ENCODE data around the gene CMTM8. TPM values are rescaled to one million over a fixed set of nuclear protein-coding genes. Genes with fewer than 3 reads are reported as not detected.

Gene CMTM8
- total and polyA plus RNA-seq, 10 of the 15 experiments (the other 5 are each of a cell fraction or from before 2014, with no cell fraction given) = 0.11 to 0.23 TPM; not detected in 8

DNA sequence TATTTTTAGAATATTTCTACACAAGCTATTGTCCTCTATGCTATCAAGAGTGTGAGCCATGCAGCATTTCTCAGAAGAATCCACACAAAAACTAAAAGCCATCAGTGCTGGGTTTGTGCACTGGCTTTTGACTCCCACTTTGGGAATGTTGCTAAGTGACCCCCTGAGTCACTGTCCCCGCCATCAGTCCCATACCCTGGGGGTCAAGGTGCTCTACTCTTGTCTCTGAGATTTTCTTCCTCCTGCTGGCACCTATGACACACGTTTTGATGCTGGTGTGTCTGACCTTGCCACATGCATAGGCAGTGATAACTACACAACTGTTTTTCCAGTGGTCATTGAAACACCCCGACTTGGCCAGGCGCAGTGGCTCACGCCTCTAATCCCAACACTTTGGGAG lies 173.0 kb downstream of the CMTM8 start (continued):
- TF ChIP-seq, protein P1, sequence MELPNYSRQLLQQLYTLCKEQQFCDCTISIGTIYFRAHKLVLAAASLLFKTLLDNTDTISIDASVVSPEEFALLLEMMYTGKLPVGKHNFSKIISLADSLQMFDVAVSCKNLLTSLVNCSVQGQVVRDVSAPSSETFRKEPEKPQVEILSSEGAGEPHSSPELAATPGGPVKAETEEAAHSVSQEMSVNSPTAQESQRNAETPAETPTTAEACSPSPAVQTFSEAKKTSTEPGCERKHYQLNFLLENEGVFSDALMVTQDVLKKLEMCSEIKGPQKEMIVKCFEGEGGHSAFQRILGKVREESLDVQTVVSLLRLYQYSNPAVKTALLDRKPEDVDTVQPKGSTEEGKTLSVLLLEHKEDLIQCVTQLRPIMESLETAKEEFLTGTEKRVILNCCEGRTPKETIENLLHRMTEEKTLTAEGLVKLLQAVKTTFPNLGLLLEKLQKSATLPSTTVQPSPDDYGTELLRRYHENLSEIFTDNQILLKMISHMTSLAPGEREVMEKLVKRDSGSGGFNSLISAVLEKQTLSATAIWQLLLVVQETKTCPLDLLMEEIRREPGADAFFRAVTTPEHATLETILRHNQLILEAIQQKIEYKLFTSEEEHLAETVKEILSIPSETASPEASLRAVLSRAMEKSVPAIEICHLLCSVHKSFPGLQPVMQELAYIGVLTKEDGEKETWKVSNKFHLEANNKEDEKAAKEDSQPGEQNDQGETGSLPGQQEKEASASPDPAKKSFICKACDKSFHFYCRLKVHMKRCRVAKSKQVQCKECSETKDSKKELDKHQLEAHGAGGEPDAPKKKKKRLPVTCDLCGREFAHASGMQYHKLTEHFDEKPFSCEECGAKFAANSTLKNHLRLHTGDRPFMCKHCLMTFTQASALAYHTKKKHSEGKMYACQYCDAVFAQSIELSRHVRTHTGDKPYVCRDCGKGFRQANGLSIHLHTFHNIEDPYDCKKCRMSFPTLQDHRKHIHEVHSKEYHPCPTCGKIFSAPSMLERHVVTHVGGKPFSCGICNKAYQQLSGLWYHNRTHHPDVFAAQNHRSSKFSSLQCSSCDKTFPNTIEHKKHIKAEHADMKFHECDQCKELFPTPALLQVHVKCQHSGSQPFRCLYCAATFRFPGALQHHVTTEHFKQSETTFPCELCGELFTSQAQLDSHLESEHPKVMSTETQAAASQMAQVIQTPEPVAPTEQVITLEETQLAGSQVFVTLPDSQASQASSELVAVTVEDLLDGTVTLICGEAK (IDR thresholded peaks at IDR 0.05; ENCODE audit: borderline replicate concordance) = no peak
- no peak for TF ChIP-seq MEF2B (IDR thresholded peaks at IDR 0.05; ENCODE audit: partially characterized antibody, poor library complexity, severe bottlenecking)

GRCh38 chr3:32412887-32413286 lies 174.4 kb downstream of the CMTM8 start:
- Histone ChIP-seq H3K4me3 (no peak overlapping the region), H4K20me1 (ENCODE audit: control insufficient read depth, insufficient read depth) (no peaks in the 10 kb centered on the region), H3K79me2 (ENCODE audit: control insufficient read depth, insufficient read depth, low read length) (no peaks in the 10 kb centered on the region), H3K9me3 (replicated peaks; ENCODE audit: control insufficient read depth, insufficient read depth, low read length) (no peaks in the 10 kb centered on the region), H3K27ac (ENCODE audit: control insufficient read depth, insufficient read depth) (no peak overlapping the region), H3K4me2 (ENCODE audit: control insufficient read depth, insufficient read depth) (no peak overlapping the region), H2AFZ (ENCODE audit: control insufficient read depth, low read depth, low read length) (no peak overlapping the region), H3K36me3 (ENCODE audit: control insufficient read depth in 2 of 2, insufficient read depth in 2 of 2, low read length in 1 of 2) (no peaks in the 10 kb centered on the region), H3K9ac (ENCODE audit: control insufficient read depth, insufficient read depth, low read length) (no peak overlapping the region), H3K27me3 (replicated peaks in 1 of 2; ENCODE audit: control insufficient read depth in 2 of 2, insufficient read depth in 2 of 2, low read length in 1 of 2) (no peaks in the 10 kb centered on the region), H3K4me1 (ENCODE audit: control insufficient read depth, insufficient read depth, low read length) (no peaks in the 10 kb centered on the region; the same call in none of the 2 replicates)
- ChIA-PET RAD21 (ENCODE audit: unreplicated experiment) (no interaction called here), POLR2A (interaction anchor here (0.5 to 1.4 kb wide), 3 partner anchors 11 to 452 kb away, joined by 3 to 6 read pairs (median 3); no protein-coding TSS in a partner anchor), CTCF (interaction anchor here (1.0 to 2.8 kb wide), 3 partner anchors 16 to 55 kb away, joined by 3 to 12 read pairs (median 5); no protein-coding TSS in a partner anchor), SMC1A (ENCODE audit: uncharacterized antibody, unreplicated experiment) (interaction anchor here (1.0 to 3.4 kb wide), 10 partner anchors 7 to 88 kb away, joined by 3 to 17 read pairs (median 12); no protein-coding TSS in a partner anchor)
- FAIRE-seq = no peak
- BruUV-seq (replicated peaks) = no TSS peak
- intact Hi-C loops (cut with micrococcal nuclease; ENCODE audit: unreplicated experiment) = no loop called here
- in situ Hi-C loops (cut with MboI) = no loop called here
- WGBS (ENCODE audit: insufficient coverage, insufficient replicate concordance, low lambda C conversion rate, missing lambda C conversion rate) = 97% methylated on average over 3 of the region's 3 CpGs
- no peak for DNase-seq (ENCODE audit: low read depth, low spot score)
- no peak for ATAC-seq
- TF ChIP-seq HDAC2 (IDR thresholded peaks at IDR 0.05) (no peak), EP300 (IDR thresholded peaks at IDR 0.05; ENCODE audit: borderline replicate concordance in 1 of 2, control insufficient read depth in 1 of 2, low read depth in 2 of 2, low read length in 2 of 2) (no peak), NR2F1 (conservative IDR thresholded peaks at IDR 0.05) (no peak), RUNX3 (IDR thresholded peaks at IDR 0.05; ENCODE audit: low read length) (peak; percentile 21; the same call in 1 of the 2 replicates)
- TF ChIP-seq, protein P2, sequence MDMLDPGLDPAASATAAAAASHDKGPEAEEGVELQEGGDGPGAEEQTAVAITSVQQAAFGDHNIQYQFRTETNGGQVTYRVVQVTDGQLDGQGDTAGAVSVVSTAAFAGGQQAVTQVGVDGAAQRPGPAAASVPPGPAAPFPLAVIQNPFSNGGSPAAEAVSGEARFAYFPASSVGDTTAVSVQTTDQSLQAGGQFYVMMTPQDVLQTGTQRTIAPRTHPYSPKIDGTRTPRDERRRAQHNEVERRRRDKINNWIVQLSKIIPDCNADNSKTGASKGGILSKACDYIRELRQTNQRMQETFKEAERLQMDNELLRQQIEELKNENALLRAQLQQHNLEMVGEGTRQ (IDR thresholded peaks at IDR 0.05; ENCODE audit: borderline replicate concordance, low read depth, low read length) = no peak
- TF ChIP-seq, protein P3, sequence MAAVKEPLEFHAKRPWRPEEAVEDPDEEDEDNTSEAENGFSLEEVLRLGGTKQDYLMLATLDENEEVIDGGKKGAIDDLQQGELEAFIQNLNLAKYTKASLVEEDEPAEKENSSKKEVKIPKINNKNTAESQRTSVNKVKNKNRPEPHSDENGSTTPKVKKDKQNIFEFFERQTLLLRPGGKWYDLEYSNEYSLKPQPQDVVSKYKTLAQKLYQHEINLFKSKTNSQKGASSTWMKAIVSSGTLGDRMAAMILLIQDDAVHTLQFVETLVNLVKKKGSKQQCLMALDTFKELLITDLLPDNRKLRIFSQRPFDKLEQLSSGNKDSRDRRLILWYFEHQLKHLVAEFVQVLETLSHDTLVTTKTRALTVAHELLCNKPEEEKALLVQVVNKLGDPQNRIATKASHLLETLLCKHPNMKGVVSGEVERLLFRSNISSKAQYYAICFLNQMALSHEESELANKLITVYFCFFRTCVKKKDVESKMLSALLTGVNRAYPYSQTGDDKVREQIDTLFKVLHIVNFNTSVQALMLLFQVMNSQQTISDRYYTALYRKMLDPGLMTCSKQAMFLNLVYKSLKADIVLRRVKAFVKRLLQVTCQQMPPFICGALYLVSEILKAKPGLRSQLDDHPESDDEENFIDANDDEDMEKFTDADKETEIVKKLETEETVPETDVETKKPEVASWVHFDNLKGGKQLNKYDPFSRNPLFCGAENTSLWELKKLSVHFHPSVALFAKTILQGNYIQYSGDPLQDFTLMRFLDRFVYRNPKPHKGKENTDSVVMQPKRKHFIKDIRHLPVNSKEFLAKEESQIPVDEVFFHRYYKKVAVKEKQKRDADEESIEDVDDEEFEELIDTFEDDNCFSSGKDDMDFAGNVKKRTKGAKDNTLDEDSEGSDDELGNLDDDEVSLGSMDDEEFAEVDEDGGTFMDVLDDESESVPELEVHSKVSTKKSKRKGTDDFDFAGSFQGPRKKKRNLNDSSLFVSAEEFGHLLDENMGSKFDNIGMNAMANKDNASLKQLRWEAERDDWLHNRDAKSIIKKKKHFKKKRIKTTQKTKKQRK (IDR thresholded peaks at IDR 0.05; ENCODE audit: low read depth, low read length) = no peak
- TF ChIP-seq, protein P1 (IDR thresholded peaks at IDR 0.05; ENCODE audit: borderline replicate concordance) = peak; percentile 68; the same call in 1 of the 2 replicates
